Adrenal gland (tissue), 5 donors: ENCODE results near the gene CDNF.

Experiments
- CTCF ChIP-seq, 6 experiments: fragments of 450-650 bp in 4 of 6; fragments of 200-600 bp in 2 of 6; sonication (generic) in 1 of 6; IDR thresholded peaks; 1 replicate in 5 of 6; 2 replicates in 1 of 6; pipeline versions ENCODE4 v1.5.1 to v1.8.0; 2016 to 2021; ENCODE audit warnings: antibody characterized with exemption in 6 of 6, mild to moderate bottlenecking in 2 of 6, moderate library complexity in 1 of 6
- POLR2A ChIP-seq, 2 donors: fragments of 450-650 bp; IDR thresholded peaks; one replicate each; pipeline ENCODE4 v1.6.1; 2017; ENCODE audit warnings: antibody characterized with exemption in 2 of 2, mild to moderate bottlenecking in 2 of 2, moderate library complexity in 1 of 2
- donor health status: DM: no; HTN: no; CAD: no.

DNA sequence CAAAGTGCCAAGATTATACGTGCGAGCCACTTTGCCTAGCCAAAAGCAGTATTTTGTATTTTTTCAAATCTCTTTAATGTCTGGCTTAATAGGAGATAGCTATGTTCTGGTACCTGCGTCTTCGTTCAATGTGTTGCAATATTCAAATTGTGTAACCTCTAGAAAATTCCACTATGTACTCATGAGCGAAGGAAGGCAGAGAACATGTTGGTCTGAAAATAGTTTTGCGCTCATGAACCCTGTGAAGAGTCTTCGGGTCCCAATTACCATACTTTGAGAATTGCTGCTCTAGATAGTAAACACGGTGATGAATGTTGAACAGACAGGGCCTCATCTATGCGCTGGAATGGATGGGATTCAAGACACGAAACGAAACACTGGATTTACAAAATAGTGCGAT lies 38.1 kb upstream of the CDNF start:
- no peak for TF ChIP-seq POLR2A (IDR thresholded peaks at IDR 0.05)
- TF ChIP-seq CTCF (IDR thresholded peaks at IDR 0.05), result no peak
